GM23338 (cell line): ENCODE data around the gene MSL3B.

Source experiments
- ATAC-seq: fragments of 200-7000 bp; cut with Tn5 transposase; 3 replicates; pipeline ENCODE4 v1.9.1; 2020
- DNase-seq: peaks from one replicate; pipeline ENCODE4 v3.0.0-alpha.2; 2015; ENCODE audit warnings: low spot score
- H2AFZ ChIP-seq: fragments of 200-600 bp; sonication (generic); 2 replicates; pipeline ENCODE4 v1.8.0; 2016; ENCODE audit warnings: antibody characterized with exemption, mild to moderate bottlenecking, moderate library complexity
- H3F3A ChIP-seq: fragments of 200-600 bp; sonication (generic); replicated peaks from 2 replicates; pipeline ENCODE4 v1.8.0; 2017; ENCODE audit warnings: antibody characterized with exemption, mixed run types, low read depth
- H3K27ac ChIP-seq: fragments of 200-600 bp; sonication (generic); 2 replicates; pipeline ENCODE4 v1.6.1; 2016; ENCODE audit warnings: low read depth
- H3K27me3 ChIP-seq: fragments of 200-600 bp; sonication (generic); 2 replicates; pipeline ENCODE4 v1.8.0; 2016; ENCODE audit warnings: mild to moderate bottlenecking, mixed run types, moderate library complexity; ENCODE audit not compliant: insufficient read depth
- H3K36me3 ChIP-seq: fragments of 200-600 bp; sonication (generic); 2 replicates; pipeline ENCODE4 v1.8.0; 2016; ENCODE audit warnings: mild to moderate bottlenecking; ENCODE audit not compliant: insufficient read depth
- H3K4me1 ChIP-seq: fragments of 200-600 bp; sonication (generic); 2 replicates; pipeline ENCODE4 v1.8.0; 2016; ENCODE audit warnings: mild to moderate bottlenecking, moderate library complexity; ENCODE audit not compliant: insufficient read depth
- H3K4me2 ChIP-seq: fragments of 200-600 bp; sonication (generic); 2 replicates; pipeline ENCODE4 v1.7.1; 2017; ENCODE audit warnings: mixed run types
- H3K4me3 ChIP-seq: fragments of 200-600 bp; sonication (generic); 2 replicates; pipeline ENCODE4 v1.6.1; 2016; ENCODE audit warnings: mixed run types
- H3K79me2 ChIP-seq: fragments of 200-600 bp; sonication (generic); replicated peaks from 2 replicates; pipeline ENCODE4 v1.8.0; 2017; ENCODE audit warnings: mild to moderate bottlenecking; ENCODE audit not compliant: insufficient read depth
- H3K9me2 ChIP-seq: fragments of 200-600 bp; sonication (generic); 2 replicates; pipeline ENCODE4 v1.8.0; 2017; ENCODE audit not compliant: insufficient read depth
- H4K20me1 ChIP-seq: fragments of 200-600 bp; sonication (generic); replicated peaks from 2 replicates; pipeline ENCODE4 v1.8.0; 2017; ENCODE audit warnings: mild to moderate bottlenecking; ENCODE audit not compliant: insufficient read depth
- H3K27ac Mint-ChIP-seq: 2 replicates; pipeline ENCODE4 v1.8.0; 2020; ENCODE audit warnings: inconsistent platforms, mild to moderate bottlenecking, moderate library complexity, mixed read lengths
- H3K27me3 Mint-ChIP-seq: 3 replicates; pipeline ENCODE4 v1.8.0; 2022; ENCODE audit warnings: low read depth, mild to moderate bottlenecking, moderate library complexity, mixed read lengths, inconsistent platforms; ENCODE audit not compliant: insufficient read depth, poor library complexity
- H3K36me3 Mint-ChIP-seq: 3 replicates; pipeline ENCODE4 v1.8.0; 2021; ENCODE audit warnings: low read depth, mild to moderate bottlenecking, inconsistent platforms, moderate library complexity, mixed read lengths
- H3K4me1 Mint-ChIP-seq: 3 replicates; pipeline ENCODE4 v1.8.0; 2020; ENCODE audit warnings: mild to moderate bottlenecking, inconsistent platforms, mixed read lengths
- H3K4me3 Mint-ChIP-seq: 3 replicates; pipeline ENCODE4 v1.8.0; 2021; ENCODE audit warnings: moderate library complexity, mild to moderate bottlenecking, inconsistent platforms, mixed read lengths
- H3K9me3 Mint-ChIP-seq: 3 replicates; pipeline ENCODE4 v1.8.0; 2020; ENCODE audit warnings: moderate library complexity, mild to moderate bottlenecking, inconsistent platforms, mixed read lengths
- CREB1 ChIP-seq: fragments of 250-450 bp; sonication (Bioruptor Pico); IDR thresholded peaks from 2 replicates; pipeline ENCODE4 v1.5.0; 2020; ENCODE audit warnings: low read depth, mild to moderate bottlenecking, moderate library complexity
- CTCF ChIP-seq, 2 experiments: fragments of 200-600 bp in 1 of 2; sonication (generic) in 1 of 2; conservative IDR thresholded peaks; 2 replicates each; pipeline versions ENCODE4 v1.5.1 to v1.6.1; 2016 to 2017; ENCODE audit warnings: antibody characterized with exemption in 2 of 2, low read depth in 2 of 2, mild to moderate bottlenecking in 2 of 2, moderate library complexity in 1 of 2
- ETS1 ChIP-seq: IDR thresholded peaks from 2 replicates; pipeline ENCODE4 v1.6.1; 2016; ENCODE audit warnings: antibody characterized with exemption
- EZH2 ChIP-seq: fragments of 200-600 bp; sonication (generic); IDR thresholded peaks from one replicate; pipeline ENCODE4 v1.8.0; 2017; ENCODE audit warnings: antibody characterized with exemption, mild to moderate bottlenecking, low read depth; ENCODE audit not compliant: unreplicated experiment
- EZH2phosphoT487 ChIP-seq: fragments of 200-600 bp; sonication (generic); IDR thresholded peaks from one replicate; pipeline ENCODE4 v1.8.1; 2018; ENCODE audit warnings: antibody characterized with exemption; ENCODE audit not compliant: unreplicated experiment
- JUNB ChIP-seq: IDR thresholded peaks from one replicate; pipeline ENCODE4 v1.6.1; 2016; ENCODE audit warnings: antibody characterized with exemption; ENCODE audit not compliant: unreplicated experiment
- NANOG ChIP-seq: IDR thresholded peaks from 2 replicates; pipeline ENCODE4 v1.6.1; 2016; ENCODE audit warnings: antibody characterized with exemption, borderline replicate concordance
- POLR2AphosphoS5 ChIP-seq: IDR thresholded peaks from 2 replicates; pipeline ENCODE4 v1.6.1; 2016; ENCODE audit warnings: antibody characterized with exemption, low read depth
- STAT1 ChIP-seq: IDR thresholded peaks from one replicate; pipeline ENCODE4 v1.6.1; 2016; ENCODE audit warnings: antibody characterized with exemption; ENCODE audit not compliant: unreplicated experiment
- ZNF114 ChIP-seq: fragments of 250-450 bp; sonication (Bioruptor Pico); IDR thresholded peaks from 2 replicates; pipeline ENCODE4 v1.5.0; 2020; ENCODE audit warnings: mild to moderate bottlenecking, moderate library complexity
- ZNF331 ChIP-seq: fragments of 250-450 bp; sonication (Bioruptor Pico); IDR thresholded peaks from 2 replicates; pipeline ENCODE4 v1.5.0; 2020; ENCODE audit warnings: low read depth, mild to moderate bottlenecking, moderate library complexity
- ZNF462 ChIP-seq: fragments of 250-450 bp; sonication (Bioruptor Pico); IDR thresholded peaks from 2 replicates; pipeline ENCODE4 v1.5.0; 2020; ENCODE audit warnings: mild to moderate bottlenecking, moderate library complexity

MSL3B gene

GRCh38 chr2:233905945-233906344 is 37.8 kb upstream of the MSL3B start:
- H3K27me3 Mint-ChIP-seq: no peaks in the 10 kb centered on the region

GRCh38 chr2:233901884-233902283 is 33.7 kb upstream of the MSL3B start:
- Mint-ChIP-seq H3K9me3 (no peaks in the 10 kb centered on the region; the same call in 2 of the 3 replicates), H3K27me3 (no peaks in the 10 kb centered on the region), H3K4me3 (no peak overlapping the region), H3K27ac (no peak overlapping the region), H3K36me3 (no peaks in the 10 kb centered on the region), H3K4me1 (no peaks in the 10 kb centered on the region)
- Histone ChIP-seq H3K27me3 (no peaks in the 10 kb centered on the region), H3K4me1 (no peaks in the 10 kb centered on the region), H3F3A (no peaks in the 10 kb centered on the region), H3K4me2 (no peak overlapping the region), H3K4me3 (no peak overlapping the region), H3K27ac (no peak overlapping the region), H4K20me1 (no peaks in the 10 kb centered on the region), H3K9me2 (peaks cover 4% of the 10 kb centered on the region; the same call in 1 of the 2 replicates), H3K79me2 (no peaks in the 10 kb centered on the region), H3K36me3 (no peaks in the 10 kb centered on the region), H2AFZ (no peak overlapping the region)
- DNase-seq: no peak
- no peak for ATAC-seq
- TF ChIP-seq CREB1 (no peak), STAT1 (no peak), ZNF462 (no peak)

More at GRCh38 chr2:233905945-233906344, 37.8 kb upstream of the MSL3B start:
- no peaks in the 10 kb centered on the region for H3K4me1 ChIP-seq
- TF ChIP-seq NANOG (no peak), JUNB (no peak), ZNF114 (CRISPR knock-in tag) (no peak), CREB1 (no peak), CTCF (conservative IDR thresholded peaks at IDR 0.05; ENCODE audit: low read depth in 2 of 2) (no peak), EZH2phosphoT487 (no peak), POLR2AphosphoS5 (no peak), ZNF331 (CRISPR knock-in tag) (no peak), EZH2 (no peak), ETS1 (no peak), STAT1 (no peak)
- H3K9me2 ChIP-seq: peaks cover 8% of the 10 kb centered on the region; the same call in 1 of the 2 replicates
- Mint-ChIP-seq H3K4me1 (no peaks in the 10 kb centered on the region), H3K9me3 (no peaks in the 10 kb centered on the region; the same call in 1 of the 3 replicates), H3K36me3 (no peaks in the 10 kb centered on the region), H3K4me3 (no peak overlapping the region), H3K27ac (no peak overlapping the region)
- no peak overlapping the region for H3K4me3 ChIP-seq
- H3F3A ChIP-seq: no peaks in the 10 kb centered on the region
- no peaks in the 10 kb centered on the region for H4K20me1 ChIP-seq
- no peaks in the 10 kb centered on the region for H3K27me3 ChIP-seq
- no peak overlapping the region for H3K4me2 ChIP-seq
- no peak for ATAC-seq
- no peaks in the 10 kb centered on the region for H3K36me3 ChIP-seq
- H2AFZ ChIP-seq: no peak overlapping the region
- no peaks in the 10 kb centered on the region for H3K79me2 ChIP-seq
- no peak for DNase-seq
- H3K27ac ChIP-seq: no peak overlapping the region
